Stimulated activated CD8-positive, alpha-beta memory T cell treated with anti-CD3 and anti-CD28 coated beads, Interleukin-7, amount 100 ng/mL, for 4 hours (primary cell): Measurements from ENCODE around the gene ADAM12.

ENCODE experiments used
- DNase-seq, 2 donors: peaks; one replicate each; pipeline ENCODE4 v3.0.0-alpha.2; 2020; ENCODE audit warnings: low read depth in 2 of 2

Gene ADAM12

GRCh38 chr10:126315494-126316177 lies 72.6 kb downstream of the ADAM12 start:
- no peak for DNase-seq

DNA sequence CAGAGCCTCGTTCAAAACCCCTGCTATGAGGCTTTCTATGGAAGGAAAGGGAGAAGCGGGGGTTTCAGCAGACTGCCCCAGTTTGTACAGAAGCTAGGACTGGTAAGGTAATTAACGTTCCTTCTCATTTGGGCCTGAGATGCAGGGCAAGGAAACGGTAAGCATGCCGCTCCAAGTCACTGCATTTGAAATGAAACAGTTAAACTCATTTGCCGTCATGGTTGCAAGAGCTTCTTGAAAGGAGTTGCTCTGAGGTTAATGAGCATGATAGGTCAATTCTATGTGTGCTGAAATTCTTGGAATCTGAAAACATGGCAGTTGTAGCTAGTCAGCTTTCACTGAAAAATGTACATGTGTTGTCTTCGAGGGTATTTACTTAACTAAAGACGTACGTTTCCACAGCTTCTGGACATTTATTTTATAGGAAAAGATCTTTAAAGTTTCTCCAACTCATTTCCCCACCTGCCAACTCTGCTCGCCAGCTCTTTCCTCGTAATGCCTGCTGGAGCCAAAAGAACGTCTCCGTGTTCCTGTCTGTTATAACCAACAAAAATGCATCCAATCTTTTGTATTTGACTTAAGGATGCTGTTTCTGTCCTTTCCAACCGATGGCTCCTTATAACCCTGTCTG lies 73.3 kb downstream of the ADAM12 start:
- DNase-seq: no peak

DNA sequence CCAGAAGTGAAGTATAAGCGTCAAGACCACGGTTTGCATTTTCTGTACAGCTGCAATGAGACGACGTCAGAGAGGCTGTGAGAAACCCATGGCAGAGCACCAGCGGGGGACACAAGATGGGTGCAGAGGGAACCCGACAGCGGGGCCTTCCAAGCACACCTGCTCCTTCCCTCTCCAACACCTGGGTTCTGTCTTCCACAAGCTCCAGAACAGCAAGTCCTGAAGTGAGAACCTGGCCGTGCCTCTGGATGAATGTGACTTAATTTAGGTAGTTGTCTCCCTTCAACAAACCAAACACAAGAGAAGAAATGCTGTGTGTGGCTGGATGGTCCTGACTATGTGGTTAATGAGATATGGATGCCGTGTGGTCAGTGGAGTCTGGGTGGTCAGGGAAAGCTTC lies 76.1 kb downstream of the ADAM12 start:
- DNase-seq: no peak

DNA sequence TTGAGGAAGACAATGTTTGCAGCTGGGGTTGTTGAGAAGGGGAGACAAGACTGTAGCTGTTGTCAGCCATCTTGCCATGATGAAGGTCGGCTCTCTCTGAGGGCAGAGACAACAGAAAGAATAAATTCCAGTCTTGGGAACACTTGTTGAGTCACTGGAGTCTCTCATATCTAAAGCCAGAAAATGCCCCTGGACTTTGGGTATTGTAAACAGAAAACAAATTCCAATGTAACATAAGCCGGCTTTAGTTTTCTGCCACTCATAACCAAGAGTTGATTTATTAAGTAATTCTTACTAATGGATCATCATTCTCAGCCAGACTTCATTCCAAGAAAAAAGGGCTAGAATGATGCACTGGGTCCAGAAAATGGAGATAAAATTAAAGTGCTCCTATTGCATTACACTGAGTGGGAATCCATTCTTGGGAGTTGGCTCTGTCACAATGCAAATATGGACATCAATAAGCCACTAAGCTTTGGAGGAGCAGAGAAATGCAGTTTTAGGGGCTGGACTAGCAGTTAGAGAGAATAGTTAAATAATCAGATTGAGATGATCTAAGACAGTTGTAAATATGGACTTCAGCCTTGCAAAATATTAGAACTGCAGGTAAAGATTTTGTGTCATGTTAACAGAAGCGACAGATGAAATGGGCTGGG lies 78.9 kb downstream of the ADAM12 start:
- no peak for DNase-seq

DNA sequence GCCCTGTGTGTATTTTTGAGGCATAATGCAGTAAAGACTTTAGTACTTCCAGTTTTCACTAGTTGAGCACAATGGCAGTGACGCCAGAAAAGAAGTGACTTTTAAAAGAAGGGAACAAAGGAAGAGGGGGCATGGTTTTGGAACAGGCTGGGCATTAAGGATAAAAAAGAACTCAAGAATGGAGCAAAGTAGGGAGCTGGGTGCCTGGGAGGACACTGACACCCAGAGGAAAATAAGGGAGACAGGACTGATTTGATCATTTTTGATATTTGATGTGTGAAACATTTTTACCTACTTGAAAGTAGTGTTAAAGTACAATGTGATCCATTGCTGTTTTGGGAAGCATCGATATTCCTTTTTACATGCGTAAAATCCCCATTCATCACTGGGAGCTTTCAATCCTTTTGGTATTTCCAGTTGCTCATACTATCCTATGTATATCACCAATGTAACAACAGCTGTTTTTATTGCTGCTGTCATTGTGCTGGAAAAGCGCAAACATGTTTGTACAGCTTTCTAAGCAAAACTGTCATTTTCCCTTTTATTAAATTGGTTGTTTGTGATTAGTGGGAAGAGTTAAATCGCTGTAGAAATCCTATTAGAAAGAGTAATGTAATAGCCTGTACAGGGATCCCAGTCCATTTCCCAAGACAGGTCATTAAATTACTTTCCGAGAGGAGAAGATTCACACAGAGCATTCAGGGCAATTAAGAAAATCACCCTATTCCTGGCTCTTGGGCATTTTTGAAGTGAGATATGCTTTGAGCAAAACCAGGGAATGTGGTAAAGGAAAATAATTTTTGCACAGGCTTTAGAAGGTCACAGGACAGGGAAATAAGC lies 85.2 kb downstream of the ADAM12 start:
- DNase-seq: no peak

DNA sequence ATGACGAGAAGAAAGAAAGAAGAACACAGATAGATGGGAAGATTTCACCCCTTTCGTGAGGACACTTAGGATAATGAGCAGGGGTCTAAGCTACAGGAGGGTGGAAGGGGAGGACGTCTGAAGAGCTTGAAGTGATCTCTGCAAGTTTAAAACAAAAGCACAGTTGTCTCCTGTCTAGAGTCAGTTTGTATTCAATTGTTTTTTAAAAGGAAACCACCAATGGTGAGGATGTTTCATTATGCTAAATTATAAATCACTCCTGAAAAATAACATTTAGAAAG lies 85.9 kb downstream of the ADAM12 start:
- no peak for DNase-seq

DNA sequence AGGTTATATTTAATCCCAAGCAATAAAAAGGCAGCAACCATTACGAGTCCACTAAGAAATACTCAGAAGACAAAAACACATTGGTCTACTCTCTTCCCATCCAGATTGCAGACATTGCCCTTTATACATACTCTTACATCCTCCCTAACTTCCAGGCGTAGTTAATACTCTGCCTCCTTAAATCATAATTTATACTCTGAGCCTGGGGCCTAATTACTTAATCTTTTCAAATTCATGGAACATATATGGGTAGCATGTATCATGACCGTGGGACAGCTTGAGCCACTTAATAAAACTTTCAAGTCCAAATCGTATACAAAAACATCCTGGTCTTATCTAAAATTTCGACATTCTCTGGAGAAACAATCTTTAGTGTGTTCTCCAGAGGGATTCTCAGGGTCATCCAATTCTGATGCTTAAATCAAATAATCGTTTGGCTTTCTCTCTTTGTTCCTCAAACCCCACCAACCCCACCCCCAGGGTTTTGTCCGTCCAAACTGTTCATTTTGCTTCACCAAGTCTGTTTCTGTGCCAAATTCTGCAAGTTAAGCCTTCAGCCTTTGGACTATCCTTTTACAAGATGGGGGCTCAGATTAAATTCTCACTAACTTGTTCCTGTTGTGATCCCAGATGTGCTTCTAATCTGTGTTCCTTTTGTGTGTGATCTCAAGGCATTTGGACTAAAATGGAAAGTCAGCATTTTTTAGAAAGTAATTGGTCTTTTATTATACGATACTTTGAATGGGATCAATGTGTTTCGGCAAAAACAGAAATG lies 86.4 kb downstream of the ADAM12 start:
- no peak for DNase-seq

DNA sequence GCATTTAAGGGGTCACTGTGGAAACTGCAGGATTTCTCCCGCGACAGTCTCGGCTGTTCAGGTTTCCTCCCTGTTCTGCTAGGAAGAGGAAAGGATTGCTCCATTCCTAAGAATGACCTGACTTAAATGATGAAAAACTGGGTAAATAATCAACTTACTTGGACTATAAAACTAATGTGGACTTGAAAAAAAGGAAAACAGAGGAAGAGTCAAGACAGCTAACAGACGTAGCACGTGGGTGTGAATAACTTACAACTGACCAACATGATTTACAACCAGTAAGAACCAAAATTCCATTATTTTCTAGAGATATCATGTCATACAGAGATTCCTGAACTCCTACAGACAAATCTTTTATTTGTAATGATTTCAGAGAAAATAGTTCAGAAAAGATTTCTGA lies 93.8 kb downstream of the ADAM12 start:
- DNase-seq: no peak

DNA sequence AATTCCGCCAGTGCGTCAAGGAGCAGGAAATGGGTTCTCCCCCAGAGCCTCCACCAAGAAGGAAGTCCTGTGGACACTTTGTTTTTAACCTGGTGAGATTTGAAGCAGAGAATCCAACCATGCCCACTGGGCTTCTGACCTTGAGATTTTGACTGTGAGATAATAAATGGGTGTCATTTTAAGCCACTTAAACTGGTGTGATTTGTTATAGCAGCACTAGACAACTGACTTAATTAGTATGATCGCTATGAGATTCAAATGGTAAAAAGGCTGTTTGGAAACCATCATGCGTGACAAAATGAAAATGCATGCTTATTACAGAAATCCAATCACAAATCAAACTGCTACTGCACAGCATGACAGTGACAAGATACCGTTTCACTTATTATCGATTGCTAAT lies 98.0 kb downstream of the ADAM12 start:
- no peak for DNase-seq

DNA sequence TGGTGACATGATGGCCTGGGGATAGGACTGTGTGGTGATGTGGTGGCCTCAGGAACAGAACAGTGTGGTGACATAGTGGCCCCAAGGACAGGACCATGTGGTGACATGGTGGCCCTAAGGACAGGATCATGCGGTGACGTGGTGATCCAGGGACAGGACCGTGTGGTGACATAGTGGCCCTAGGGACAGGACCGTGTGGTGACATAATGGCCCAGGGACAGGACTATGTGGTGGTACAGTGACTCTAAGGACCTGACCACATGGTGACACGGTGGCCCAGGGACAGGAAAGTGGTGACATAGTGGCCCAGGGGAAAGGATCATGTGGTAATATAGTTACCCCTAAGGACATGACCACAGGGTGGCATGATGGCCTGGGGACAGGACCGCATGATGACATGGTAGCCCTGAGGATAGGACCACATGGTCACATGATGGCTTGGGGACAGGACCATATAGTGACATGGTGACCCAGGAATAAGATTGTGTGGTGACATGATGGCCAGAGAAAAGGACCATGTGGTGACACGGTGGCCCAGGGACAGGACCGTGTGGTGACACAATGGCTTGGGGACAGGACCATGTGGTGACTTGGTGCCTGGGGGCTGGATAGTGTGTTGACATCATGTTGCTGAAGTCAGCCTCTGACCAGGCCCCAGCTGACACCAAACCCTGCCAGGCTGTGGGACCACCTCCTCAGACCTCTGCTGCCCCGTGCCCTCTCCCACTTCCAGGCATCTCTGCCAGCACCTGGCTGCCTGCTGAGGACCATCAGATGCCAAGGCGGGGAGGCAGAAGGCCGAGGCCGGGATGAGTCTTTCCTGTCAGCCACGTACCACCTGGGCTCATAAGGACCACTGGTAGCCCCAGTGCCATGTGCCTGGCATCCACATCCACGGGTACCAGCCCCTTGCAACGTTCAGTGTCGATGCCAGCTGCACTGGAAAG lies 99.5 kb downstream of the ADAM12 start:
- no peak for DNase-seq

DNA sequence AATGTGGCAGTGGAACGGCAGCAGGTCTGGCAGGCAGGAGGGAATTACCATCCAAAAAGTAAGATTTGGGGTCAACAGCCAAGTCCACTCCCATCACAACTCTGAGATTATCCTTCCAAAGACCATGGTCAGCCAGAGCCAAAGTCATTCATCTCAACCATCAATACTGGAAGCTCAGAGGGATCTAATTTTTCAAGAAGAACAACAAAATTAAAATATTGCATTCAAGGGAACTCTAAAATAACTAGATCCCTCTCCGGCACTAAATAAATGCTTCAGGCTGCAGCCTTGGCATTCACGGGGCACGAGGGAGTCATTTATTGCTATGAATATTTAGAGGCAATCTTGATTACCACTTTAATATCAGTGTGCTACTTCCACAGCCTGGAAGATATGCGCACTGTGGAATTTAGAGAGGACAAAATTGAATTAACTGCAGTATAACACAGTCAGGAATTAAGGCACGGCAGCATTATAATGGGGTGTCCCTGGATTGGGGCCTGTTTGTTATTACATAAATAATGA lies 102.0 kb downstream of the ADAM12 start:
- no peak for DNase-seq

DNA sequence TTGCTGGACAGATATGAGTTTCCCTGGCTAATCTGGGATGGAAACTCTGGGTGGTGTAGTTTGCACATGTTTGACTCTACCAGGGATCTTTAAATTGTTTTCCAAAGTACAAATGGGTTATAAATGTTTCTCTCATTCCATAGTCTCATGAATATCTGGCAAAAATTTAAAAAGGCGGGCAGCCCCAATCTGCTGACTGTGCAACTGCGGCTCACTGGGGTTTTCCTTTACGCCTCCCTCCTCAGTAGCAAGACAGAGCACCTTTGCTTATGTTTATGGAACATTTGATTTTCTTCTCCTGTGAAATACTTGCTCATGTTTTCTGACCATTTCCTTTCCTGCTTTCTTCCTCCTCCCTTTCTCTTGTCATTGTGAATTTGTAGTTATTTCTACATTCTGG lies 105.0 kb downstream of the ADAM12 start:
- no peak for DNase-seq

DNA sequence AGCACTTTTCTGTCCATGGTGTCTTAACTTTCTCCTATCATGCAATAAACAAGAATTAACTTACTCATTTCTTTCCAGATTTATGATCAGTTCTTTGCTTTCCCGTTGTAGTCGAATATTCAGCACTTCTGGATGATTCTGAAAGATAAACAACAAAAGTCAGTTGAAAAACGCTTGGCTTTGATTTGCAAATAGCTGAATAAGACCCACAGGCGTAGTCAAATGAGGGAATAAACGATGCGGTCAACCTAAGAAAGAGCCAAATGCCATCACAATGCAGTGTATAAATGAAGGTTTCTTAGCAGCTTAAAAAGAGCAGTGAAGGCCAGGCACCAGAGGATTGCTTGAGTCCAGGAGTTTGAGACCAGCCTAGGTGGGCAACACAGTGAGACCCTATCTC lies 109.4 kb downstream of the ADAM12 start:
- no peak for DNase-seq

- no peak for DNase-seq
Measured at GRCh38 chr10:126277181-126277580, 111.1 kb downstream of the ADAM12 start.

DNA sequence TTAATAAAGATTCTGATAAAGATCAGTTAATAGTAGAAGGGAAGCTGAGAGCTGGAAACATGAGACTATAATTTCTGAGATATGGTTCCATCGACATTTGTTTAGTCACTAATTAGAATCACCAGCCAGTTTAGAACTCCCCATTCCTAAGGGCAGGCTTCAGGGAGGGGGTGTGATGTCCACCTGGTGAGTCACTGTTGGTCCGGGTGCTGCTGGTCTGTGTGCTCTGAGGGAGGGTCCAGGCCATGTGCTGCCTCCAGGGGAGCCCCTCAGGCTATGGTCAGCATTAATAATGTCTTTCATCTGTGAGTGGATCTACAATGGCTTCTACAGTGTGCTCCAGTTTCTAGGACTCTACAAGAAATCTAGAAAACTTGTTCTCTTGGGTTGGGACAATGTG lies 115.8 kb downstream of the ADAM12 start:
- no peak for DNase-seq

GRCh38 chr10:126270111-126270510 lies 118.2 kb downstream of the ADAM12 start:
- DNase-seq: no peak

GRCh38 chr10:126268013-126268920 lies 120.0 kb downstream of the ADAM12 start:
- no peak for DNase-seq

- DNase-seq: no peak
Measured at GRCh38 chr10:126264102-126265018, 123.9 kb downstream of the ADAM12 start.
